HepG2 (cell line): Measurements from ENCODE around the gene UBE2D4. TPM values are rescaled to one million over a fixed set of nuclear protein-coding genes. Genes with fewer than 3 reads are reported as not detected.
A peak's percentile ranks its signal among the peaks of the same experiment; 100 is the strongest.

Experiments used
- ARHGAP35 ChIP-seq: sonication (generic); formaldehyde crosslinking; IDR thresholded peaks from 2 replicates; pipeline ENCODE4 v1.9.0; 2022; ENCODE audit warnings: mild to moderate bottlenecking, inconsistent platforms, moderate library complexity, missing genetic modification reagents, borderline replicate concordance
- ATRX ChIP-seq: sonication (generic); formaldehyde crosslinking; IDR thresholded peaks from 2 replicates; pipeline ENCODE4 v1.4.0; 2020; ENCODE audit warnings: missing genetic modification reagents, borderline replicate concordance
- IKZF5 ChIP-seq: IDR thresholded peaks from 2 replicates; pipeline ENCODE4 v1.6.1; 2018; ENCODE audit warnings: missing genetic modification reagents, mild to moderate bottlenecking, missing compliant biosample characterization
- JARID2 ChIP-seq: sonication (generic); formaldehyde crosslinking; IDR thresholded peaks from 2 replicates; pipeline ENCODE4 v1.8.1; 2023; ENCODE audit warnings: missing genetic modification reagents, inconsistent platforms; ENCODE audit not compliant: insufficient replicate concordance
- PAX8 ChIP-seq: sonication (generic); formaldehyde crosslinking; IDR thresholded peaks from 2 replicates; pipeline ENCODE4 v1.8.0; 2022; ENCODE audit warnings: mild to moderate bottlenecking, missing genetic modification reagents, borderline replicate concordance
- PBX2 ChIP-seq: IDR thresholded peaks from 2 replicates; pipeline ENCODE4 v1.6.1; 2016; ENCODE audit warnings: control low read depth
- PRMT3 ChIP-seq: sonication (generic); formaldehyde crosslinking; IDR thresholded peaks from 2 replicates; pipeline ENCODE4 v1.8.1; 2022; ENCODE audit warnings: low read depth, mild to moderate bottlenecking, moderate library complexity, missing genetic modification reagents, borderline replicate concordance
- SALL2 ChIP-seq: sonication (generic); formaldehyde crosslinking; IDR thresholded peaks from 2 replicates; pipeline ENCODE4 v1.8.1; 2023; ENCODE audit warnings: mild to moderate bottlenecking, missing genetic modification reagents, inconsistent platforms
- SAP130 ChIP-seq: IDR thresholded peaks from 2 replicates; pipeline ENCODE4 v1.6.1; 2016; ENCODE audit warnings: low read depth
- YY1 ChIP-seq: IDR thresholded peaks from 2 replicates; pipeline ENCODE4 v1.6.1; 2011; ENCODE audit warnings: low read length, low read depth, moderate library complexity, mild to moderate bottlenecking; ENCODE audit not compliant: insufficient read depth, insufficient replicate concordance
- ZNF558 ChIP-seq: sonication (generic); formaldehyde crosslinking; IDR thresholded peaks from 2 replicates; pipeline ENCODE4 v1.9.0; 2022; ENCODE audit warnings: mild to moderate bottlenecking, missing genetic modification reagents, borderline replicate concordance
- ZNF687 ChIP-seq: sonication (generic); formaldehyde crosslinking; IDR thresholded peaks from 2 replicates; pipeline ENCODE4 v1.5.1; 2020; ENCODE audit warnings: mild to moderate bottlenecking, missing genetic modification reagents, moderate library complexity
- polyA plus RNA-seq, 8 experiments: library from polyadenylated mRNA; depleted of rRNA in 3 of 8; stranded (reverse) in 7 of 8; unstranded in 1 of 8; fragments of >200 nt; fragmentation: Illumina TruSeq in 4 of 8; extraction: Trizol in 4 of 8; gene quantifications; 2 replicates each; pipeline versions ENCODE4 v1.2.1 to v1.2.3, GENCODE V29; 2011 to 2016; ENCODE audit warnings: low read depth in 4 of 8, missing spikeins in 1 of 8, mixed read lengths in 1 of 8; ENCODE audit not compliant: insufficient read depth in 1 of 8
- total RNA-seq, 5 experiments: library from RNA; depleted of rRNA; stranded (reverse); fragments of >200 nt; fragmentation: Illumina TruSeq; extraction: Trizol; gene quantifications; 2 replicates each; pipeline ENCODE4 v1.2.3, GENCODE V29; 2016; ENCODE audit warnings: low read depth in 1 of 5
- TF ChIP-seq, protein P1 (sequence below): sonication (generic); formaldehyde crosslinking; conservative IDR thresholded peaks from 2 replicates; pipeline ENCODE4 v1.4.0; 2020; ENCODE audit warnings: missing genetic modification reagents
- TF ChIP-seq, protein P2 (sequence below): sonication (generic); formaldehyde crosslinking; IDR thresholded peaks from 2 replicates; pipeline ENCODE4 v1.8.1; 2023; ENCODE audit warnings: mild to moderate bottlenecking, moderate library complexity, missing genetic modification reagents

The UBE2D4 gene
- total and polyA plus RNA-seq, 2 of the 13 experiments (the other 11 are each of a cell fraction or from before 2014, with no cell fraction given) = 9.9 to 16.0 TPM

- peak; percentile 68 for TF ChIP-seq ZNF687 (CRISPR knock-in tag)
- no peak; the same call in 1 of the 2 replicates for TF ChIP-seq PBX2 (CRISPR knock-in tag)
- TF ChIP-seq ZNF558 = no peak
- TF ChIP-seq PRMT3 = no peak
- no peak for TF ChIP-seq SALL2 (CRISPR knock-in tag)
- TF ChIP-seq IKZF5 (CRISPR knock-in tag) = peak; percentile 88; the same call in 1 of the 2 replicates
- TF ChIP-seq JARID2 (CRISPR knock-in tag) = no peak
- TF ChIP-seq, protein P1, sequence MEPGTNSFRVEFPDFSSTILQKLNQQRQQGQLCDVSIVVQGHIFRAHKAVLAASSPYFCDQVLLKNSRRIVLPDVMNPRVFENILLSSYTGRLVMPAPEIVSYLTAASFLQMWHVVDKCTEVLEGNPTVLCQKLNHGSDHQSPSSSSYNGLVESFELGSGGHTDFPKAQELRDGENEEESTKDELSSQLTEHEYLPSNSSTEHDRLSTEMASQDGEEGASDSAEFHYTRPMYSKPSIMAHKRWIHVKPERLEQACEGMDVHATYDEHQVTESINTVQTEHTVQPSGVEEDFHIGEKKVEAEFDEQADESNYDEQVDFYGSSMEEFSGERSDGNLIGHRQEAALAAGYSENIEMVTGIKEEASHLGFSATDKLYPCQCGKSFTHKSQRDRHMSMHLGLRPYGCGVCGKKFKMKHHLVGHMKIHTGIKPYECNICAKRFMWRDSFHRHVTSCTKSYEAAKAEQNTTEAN (CRISPR knock-in tag) = no peak; the same call in 1 of the 2 replicates
- TF ChIP-seq ATRX = no peak
- TF ChIP-seq SAP130 = peak; percentile 98
- TF ChIP-seq ARHGAP35 (CRISPR knock-in tag) = no peak
- no peak for TF ChIP-seq PAX8 (CRISPR knock-in tag)
- TF ChIP-seq, protein P2, sequence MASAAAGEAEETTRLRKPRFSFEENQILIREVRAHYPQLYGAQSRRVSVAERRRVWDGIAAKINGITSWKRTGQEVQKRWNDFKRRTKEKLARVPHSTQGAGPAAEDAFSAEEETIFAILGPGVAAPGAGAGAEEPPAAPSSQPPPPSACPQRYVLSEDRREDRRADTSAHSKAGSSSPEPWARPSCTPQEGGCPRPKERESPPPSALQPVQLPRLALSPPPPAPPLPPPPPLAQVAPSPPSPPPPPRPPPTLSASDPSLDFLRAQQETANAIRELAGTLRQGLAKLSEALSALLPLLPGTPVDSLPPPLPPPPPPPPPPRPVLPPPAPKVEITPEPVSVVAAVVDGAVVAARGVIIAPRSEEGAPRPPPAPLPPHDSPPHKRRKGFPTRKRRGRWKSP = peak; percentile 70
- no peak for TF ChIP-seq YY1
Observed at GRCh38 chr7:43905209-43905946, 20.9 kb upstream of the UBE2D4 start (continued).
